HepG2 (cell line): ENCODE results near the gene CA11. TPM values are rescaled to one million over a fixed set of nuclear protein-coding genes. Genes with fewer than 3 reads are reported as not detected.

Experiments used
- ATAC-seq: fragments of 200-7000 bp; cut with Tn5 transposase; 3 replicates; pipeline ENCODE4 v1.9.1; 2020; ENCODE audit warnings: mild to moderate bottlenecking, moderate library complexity
- BruUV-seq: library from RNA; stranded (reverse); fragments of 400-500 nt; replicated peaks from 2 replicates; lab custom pipeline; 2021; lab: Mats Ljungman, UMichigan
- CTCF ChIA-PET: fragments of 300-600 bp; formaldehyde crosslinking; extraction: SDS; loops from one replicate; lab custom pipeline; 2021; ENCODE audit warnings: low total read pairs, inconsistent platforms, low intra/inter-chr PET ratio; lab: Yijun Ruan, JAX
- POLR2A ChIA-PET: fragments of 350-600 bp; sonication (Branson Sonifier 250); formaldehyde crosslinking; loops from one replicate; lab custom pipeline; 2020; ENCODE audit warnings: antibody characterized with exemption, inconsistent platforms; lab: Yijun Ruan, JAX
- DNase-seq: peaks from one replicate; pipeline ENCODE4 v3.0.0-alpha.2; 2015; ENCODE audit warnings: low spot score
- FAIRE-seq: peaks from 3 replicates; lab custom pipeline; 2011; peaks lifted over from hg19 to GRCh38; lab: Jason Lieb, UNC
- H2AFZ ChIP-seq: one replicate; pipeline ENCODE4 v1.6.1; 2011; ENCODE audit warnings: low read length, inconsistent platforms
- H3K27ac ChIP-seq: fragments of 300-600 bp; 3 replicates; pipeline ENCODE4 v1.8.0; 2011; ENCODE audit warnings: mixed run types, mild to moderate bottlenecking, mixed read lengths, low read length, inconsistent platforms; ENCODE audit not compliant: insufficient read depth; ENCODE audit errors: extremely low read length
- H3K27me3 ChIP-seq, 2 experiments: fragments of 200-600 bp in 1 of 2; 2 replicates in 1 of 2; 3 replicates in 1 of 2; pipeline versions ENCODE4 v1.6.0 to v1.8.0; 2011; ENCODE audit warnings: low read length in 2 of 2, mild to moderate bottlenecking in 2 of 2, moderate library complexity in 2 of 2, inconsistent platforms in 1 of 2; ENCODE audit not compliant: insufficient read depth in 2 of 2, control insufficient read depth in 1 of 2
- H3K36me3 ChIP-seq, 2 experiments: fragments of 200-600 bp in 1 of 2; replicated peaks in 1 of 2; 2 replicates in 1 of 2; 3 replicates in 1 of 2; pipeline versions ENCODE4 v1.5.1 to v1.8.0; 2011; ENCODE audit warnings: low read length in 2 of 2, inconsistent platforms in 1 of 2; ENCODE audit not compliant: insufficient read depth in 2 of 2, control insufficient read depth in 1 of 2
- H3K4me1 ChIP-seq: 2 replicates; pipeline ENCODE4 v1.5.1; 2012; ENCODE audit warnings: low read length, inconsistent platforms; ENCODE audit not compliant: insufficient read depth
- H3K4me2 ChIP-seq: 2 replicates; pipeline ENCODE4 v1.6.0; 2011; ENCODE audit warnings: low read depth, low read length, inconsistent platforms
- H3K4me3 ChIP-seq, 3 experiments: fragments of 200-600 bp in 1 of 3; sonication (generic), shearing (Covaris generic) in 1 of 3; replicated peaks in 1 of 3; 2 replicates each; pipeline ENCODE4 v1.5.1; 2011 to 2016; ENCODE audit warnings: low read length in 3 of 3, inconsistent platforms in 2 of 3, low read depth in 2 of 3, mild to moderate bottlenecking in 2 of 3, control low read depth in 1 of 3, mixed read lengths in 1 of 3; ENCODE audit not compliant: insufficient read depth in 1 of 3
- H3K79me2 ChIP-seq: one replicate; pipeline ENCODE4 v1.6.1; 2011; ENCODE audit warnings: low read length, inconsistent platforms; ENCODE audit not compliant: insufficient read depth
- H3K9ac ChIP-seq: 2 replicates; pipeline ENCODE4 v1.6.0; 2011; ENCODE audit warnings: mild to moderate bottlenecking, low read depth, low read length, inconsistent platforms; ENCODE audit not compliant: insufficient read depth
- H3K9me3 ChIP-seq: 2 replicates; pipeline ENCODE4 v1.5.1; 2012; ENCODE audit warnings: mild to moderate bottlenecking, low read length
- H4K20me1 ChIP-seq: 2 replicates; pipeline ENCODE4 v1.6.0; 2011; ENCODE audit warnings: inconsistent platforms, mild to moderate bottlenecking, low read length, moderate library complexity; ENCODE audit not compliant: insufficient read depth
- CREB1 ChIP-seq, 2 experiments: fragments of 450-650 bp in 1 of 2; IDR thresholded peaks; 2 replicates each; pipeline ENCODE4 v1.6.1; 2016 to 2017; ENCODE audit warnings: control low read depth in 1 of 2, mild to moderate bottlenecking in 1 of 2, missing compliant biosample characterization in 1 of 2, missing genetic modification characterization in 1 of 2
- KLF9 ChIP-seq: IDR thresholded peaks from 2 replicates; pipeline ENCODE4 v1.6.1; 2016; ENCODE audit warnings: low read depth
- MEIS1 ChIP-seq: sonication (generic); formaldehyde crosslinking; IDR thresholded peaks from 2 replicates; pipeline ENCODE4 v1.9.0; 2021; ENCODE audit warnings: mild to moderate bottlenecking, missing genetic modification reagents, moderate library complexity, borderline replicate concordance
- PCBP1 ChIP-seq: fragments of 200-400 bp; formaldehyde crosslinking; IDR thresholded peaks from 2 replicates; pipeline ENCODE4 v1.6.1; 2017; ENCODE audit warnings: mild to moderate bottlenecking, low read depth, low read length, borderline replicate concordance
- RAD21 ChIP-seq: fragments of 450-650 bp; formaldehyde crosslinking; IDR thresholded peaks from 2 replicates; pipeline ENCODE4 v1.5.0; 2020; ENCODE audit warnings: mild to moderate bottlenecking
- RNF2 ChIP-seq: fragments of 450-650 bp; conservative IDR thresholded peaks from 2 replicates; pipeline ENCODE4 v1.6.1; 2016; ENCODE audit warnings: low read depth
- STAG1 ChIP-seq: sonication (generic); formaldehyde crosslinking; IDR thresholded peaks from 2 replicates; pipeline ENCODE4 v1.4.0; 2020; ENCODE audit warnings: missing genetic modification reagents
- ZNF160 ChIP-seq: sonication (generic); formaldehyde crosslinking; IDR thresholded peaks from 2 replicates; pipeline ENCODE4 v1.8.0; 2022; ENCODE audit warnings: mild to moderate bottlenecking, inconsistent platforms, missing genetic modification reagents
- ZNF724P ChIP-seq: sonication (generic); formaldehyde crosslinking; IDR thresholded peaks from 2 replicates; pipeline ENCODE4 v1.8.0; 2022; ENCODE audit warnings: missing genetic modification reagents, borderline replicate concordance
- WGBS: methylation state at CpG from one replicate; pipeline ENCODE4 v1.1.6; 2017; ENCODE audit warnings: low lambda C conversion rate; 5-methylcytosine and 5-hydroxymethylcytosine counted together
- in situ Hi-C: cut with HindIII; loops from 2 replicates; pipeline ENCODE4 v1.10.0; 2017; ENCODE audit warnings: low pct_unique_long_range_greater_than_20kb; ENCODE audit not compliant: extremely low pct_ligation_motif_present
- intact Hi-C: fragments of 100-400 bp; cut with micrococcal nuclease; formaldehyde crosslinking; loops from one replicate; pipeline ENCODE4 v1.10.0; 2022; ENCODE audit not compliant: unreplicated experiment
- polyA plus RNA-seq, 8 experiments: library from polyadenylated mRNA; depleted of rRNA in 3 of 8; stranded (reverse) in 7 of 8; unstranded in 1 of 8; fragments of >200 nt; fragmentation: Illumina TruSeq in 4 of 8; extraction: Trizol in 4 of 8; gene quantifications; 2 replicates each; pipeline versions ENCODE4 v1.2.1 to v1.2.3, GENCODE V29; 2011 to 2016; ENCODE audit warnings: low read depth in 4 of 8, missing spikeins in 1 of 8, mixed read lengths in 1 of 8; ENCODE audit not compliant: insufficient read depth in 1 of 8
- total RNA-seq, 5 experiments: library from RNA; depleted of rRNA; stranded (reverse); fragments of >200 nt; fragmentation: Illumina TruSeq; extraction: Trizol; gene quantifications; 2 replicates each; pipeline ENCODE4 v1.2.3, GENCODE V29; 2016; ENCODE audit warnings: low read depth in 1 of 5
- TF ChIP-seq, protein P1 (sequence below): sonication (generic); formaldehyde crosslinking; conservative IDR thresholded peaks from 2 replicates; pipeline ENCODE4 v1.4.0; 2020; ENCODE audit warnings: missing genetic modification reagents

The CA11 gene
- total and polyA plus RNA-seq, 2 of the 13 experiments (the other 11 are each of a cell fraction or from before 2014, with no cell fraction given) = 0.41 to 0.58 TPM

DNA sequence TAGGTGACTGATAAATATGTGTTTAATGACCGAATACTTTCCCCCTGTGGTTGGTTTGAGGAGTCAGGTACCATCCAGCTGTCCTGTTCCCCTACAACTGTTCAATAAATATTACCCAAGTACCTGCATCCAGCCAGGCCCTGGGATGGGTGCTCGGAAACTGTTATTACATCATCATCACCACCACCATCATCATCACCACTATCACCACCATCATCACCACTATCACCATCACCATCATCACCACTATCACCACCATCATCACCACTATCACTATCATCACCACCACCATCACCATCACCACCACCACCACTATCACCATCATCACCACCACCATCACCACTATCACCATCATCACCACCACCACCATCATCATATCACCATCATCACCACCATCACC, 22.8 kb upstream of the CA11 start (continued):
- TF ChIP-seq CREB1 (IDR thresholded peaks at IDR 0.05) (peak; percentile 86), CREB1 (CRISPR knock-in tag; IDR thresholded peaks at IDR 0.05) (no peak)

DNA sequence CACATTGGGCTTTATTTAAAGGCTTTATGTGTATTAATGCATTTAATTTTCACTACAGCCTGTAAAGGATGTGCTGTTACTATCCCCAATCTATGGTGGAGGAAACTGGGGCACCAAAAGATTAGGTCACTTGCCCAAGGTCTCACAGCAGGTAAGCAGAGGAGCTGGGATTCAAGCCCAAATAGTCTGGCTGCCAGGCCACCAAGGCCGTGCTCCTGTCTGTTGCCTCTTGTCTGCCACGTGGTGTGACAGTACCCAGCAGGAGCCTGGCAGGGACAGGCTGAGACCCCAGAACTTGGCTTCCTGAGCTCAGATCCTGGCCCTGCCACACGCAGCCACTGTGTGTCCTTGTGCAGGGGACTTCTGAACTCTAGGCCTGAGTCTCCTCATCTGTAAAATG, 22.3 kb upstream of the CA11 start:
- Histone ChIP-seq H3K9me3 (no peaks in the 10 kb centered on the region), H3K79me2 (no peaks in the 10 kb centered on the region), H3K4me1 (peaks cover 10% of the 10 kb centered on the region), H3K36me3 (no peaks in the 10 kb centered on the region), H3K4me3 (no peak overlapping the region), H3K4me2 (no peak overlapping the region), H3K27me3 (peaks cover 0 to 14% of the 10 kb centered on the region in 2 experiments; a peak in 3 of 5 replicates), H3K27ac (no peak overlapping the region), H2AFZ (no peak overlapping the region), H4K20me1 (no peaks in the 10 kb centered on the region), H3K9ac (no peak overlapping the region)
- DNase-seq (no peak), ATAC-seq (no peak), FAIRE-seq (no peak)
- intact Hi-C loops = no loop called here
- no peak for TF ChIP-seq RNF2
- TF ChIP-seq PCBP1 = no peak
- TF ChIP-seq, protein P1, sequence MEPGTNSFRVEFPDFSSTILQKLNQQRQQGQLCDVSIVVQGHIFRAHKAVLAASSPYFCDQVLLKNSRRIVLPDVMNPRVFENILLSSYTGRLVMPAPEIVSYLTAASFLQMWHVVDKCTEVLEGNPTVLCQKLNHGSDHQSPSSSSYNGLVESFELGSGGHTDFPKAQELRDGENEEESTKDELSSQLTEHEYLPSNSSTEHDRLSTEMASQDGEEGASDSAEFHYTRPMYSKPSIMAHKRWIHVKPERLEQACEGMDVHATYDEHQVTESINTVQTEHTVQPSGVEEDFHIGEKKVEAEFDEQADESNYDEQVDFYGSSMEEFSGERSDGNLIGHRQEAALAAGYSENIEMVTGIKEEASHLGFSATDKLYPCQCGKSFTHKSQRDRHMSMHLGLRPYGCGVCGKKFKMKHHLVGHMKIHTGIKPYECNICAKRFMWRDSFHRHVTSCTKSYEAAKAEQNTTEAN (CRISPR knock-in tag) = no peak
- TF ChIP-seq STAG1 (CRISPR knock-in tag) = no peak
- no peak for TF ChIP-seq ZNF160 (CRISPR knock-in tag)
- TF ChIP-seq KLF9 (CRISPR knock-in tag) = no peak
- no peak for TF ChIP-seq ZNF724P (CRISPR knock-in tag)
- TF ChIP-seq MEIS1 = no peak
- TF ChIP-seq RAD21 (CRISPR knock-in tag) = no peak
- POLR2A ChIA-PET = no interaction called here
- WGBS = no CpG with 5 or more reads among the region's 3 CpGs
- no TSS peak for BruUV-seq
- in situ Hi-C loops = no loop called here
- CTCF ChIA-PET = no interaction called here
